Measurements from ENCODE around the gene GLOD5.

- TF ChIP-seq CTCF (IDR thresholded peaks at IDR 0.05) (no peak), POLR2AphosphoS5 (IDR thresholded peaks at IDR 0.05; ENCODE audit: insufficient read depth in 1 of 2, low read depth in 1 of 2) (no peak), POLR2A (IDR thresholded peaks at IDR 0.05) (no peak)
Observed at GRCh38 chrX:48754238-48754637, 7.3 kb upstream of the GLOD5 start.

Measured in vagina (tissue), 2 donors.